ENCODE results near the gene ZNF366. TPM values are rescaled to one million over a fixed set of nuclear protein-coding genes. Genes with fewer than 3 reads are reported as not detected.
"Not testable (repeated sequence)": the region's sequence is repeated elsewhere in the genome, so short reads cannot be mapped to it uniquely, and the experiment has no call there.

Gene ZNF366
- total RNA-seq, 1 donor from 2014 or later: 13.8 TPM

DNA sequence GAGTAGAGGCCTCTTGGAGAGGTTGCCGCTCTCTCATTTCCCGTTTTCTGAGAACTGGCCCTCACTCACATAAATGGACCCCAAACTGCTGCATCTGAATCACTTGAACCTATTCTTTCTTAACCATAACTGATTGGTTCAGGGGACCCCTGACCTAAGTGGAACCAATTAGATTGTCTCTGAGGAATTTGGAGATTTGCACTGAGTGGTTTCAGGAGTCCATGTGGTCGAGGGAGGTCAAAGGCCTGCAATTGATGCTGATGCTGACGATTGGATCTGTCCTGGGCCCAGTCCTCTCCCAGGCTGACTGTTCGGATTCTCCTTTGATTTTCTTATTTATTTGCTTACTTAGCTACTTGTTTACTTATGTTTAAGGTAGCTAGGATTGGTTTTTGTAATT, 99.1 kb downstream of the ZNF366 start:
- no peak for DNase-seq (ENCODE audit: low spot score)

DNA sequence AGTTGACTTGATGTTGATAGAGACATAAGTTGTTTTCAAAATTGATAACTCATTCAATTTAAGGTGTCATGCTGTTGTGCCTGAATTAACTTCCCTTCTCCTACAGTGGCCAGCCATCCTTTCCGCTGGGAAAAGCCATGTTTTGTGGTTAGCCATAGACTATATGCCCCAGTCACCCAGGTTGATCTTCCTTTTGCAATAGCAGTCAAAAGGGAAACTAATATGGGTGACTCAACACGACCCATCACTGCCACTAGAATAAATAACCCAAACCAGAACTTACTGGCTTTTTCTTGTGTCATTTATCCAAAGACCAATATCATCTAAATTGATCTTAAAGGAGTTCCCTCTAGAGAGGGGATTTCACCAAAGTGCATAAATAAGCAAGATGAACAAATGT, 99.7 kb downstream of the ZNF366 start:
- DNase-seq (ENCODE audit: low spot score): no peak

DNA sequence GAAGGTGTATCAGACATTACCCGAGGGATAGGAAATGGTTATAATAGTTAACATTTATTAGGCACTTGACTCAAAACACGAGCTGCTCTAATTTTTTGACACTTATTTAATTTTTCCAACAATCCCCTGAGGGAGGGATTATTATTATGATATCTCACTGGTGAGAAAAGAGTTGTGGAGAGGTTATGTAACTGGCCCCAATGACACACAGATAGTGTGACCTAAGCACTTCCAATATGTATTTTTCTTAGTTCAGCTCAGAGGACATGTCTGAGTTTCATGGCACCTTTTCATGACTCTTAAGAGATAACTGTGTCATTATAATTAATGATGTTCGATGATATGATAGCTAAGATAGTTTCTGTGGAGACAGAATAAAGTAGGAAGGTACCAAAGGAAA, 100.1 kb downstream of the ZNF366 start:
- no peak for DNase-seq (ENCODE audit: low spot score)

DNA sequence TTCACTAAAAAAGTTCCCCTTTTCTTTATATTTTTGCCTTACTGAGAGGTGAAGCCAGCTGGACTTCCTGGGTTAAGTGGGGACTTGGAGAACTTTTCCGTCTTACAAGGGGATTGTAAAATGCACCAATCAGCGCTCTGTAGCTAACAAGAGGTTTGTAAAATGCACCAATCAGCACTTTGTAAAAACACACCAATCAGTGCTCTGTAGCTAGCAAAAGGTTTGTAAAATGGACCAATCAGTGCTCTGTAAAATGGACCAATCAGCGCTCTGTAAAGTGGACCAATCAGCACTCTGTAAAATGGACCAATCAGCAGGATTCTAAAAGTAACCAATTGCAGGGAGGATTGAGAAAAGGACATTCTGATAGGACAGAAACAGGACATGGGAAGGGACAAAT, 102.4 kb downstream of the ZNF366 start:
- DNase-seq (ENCODE audit: low spot score): not testable (repeated sequence)

DNA sequence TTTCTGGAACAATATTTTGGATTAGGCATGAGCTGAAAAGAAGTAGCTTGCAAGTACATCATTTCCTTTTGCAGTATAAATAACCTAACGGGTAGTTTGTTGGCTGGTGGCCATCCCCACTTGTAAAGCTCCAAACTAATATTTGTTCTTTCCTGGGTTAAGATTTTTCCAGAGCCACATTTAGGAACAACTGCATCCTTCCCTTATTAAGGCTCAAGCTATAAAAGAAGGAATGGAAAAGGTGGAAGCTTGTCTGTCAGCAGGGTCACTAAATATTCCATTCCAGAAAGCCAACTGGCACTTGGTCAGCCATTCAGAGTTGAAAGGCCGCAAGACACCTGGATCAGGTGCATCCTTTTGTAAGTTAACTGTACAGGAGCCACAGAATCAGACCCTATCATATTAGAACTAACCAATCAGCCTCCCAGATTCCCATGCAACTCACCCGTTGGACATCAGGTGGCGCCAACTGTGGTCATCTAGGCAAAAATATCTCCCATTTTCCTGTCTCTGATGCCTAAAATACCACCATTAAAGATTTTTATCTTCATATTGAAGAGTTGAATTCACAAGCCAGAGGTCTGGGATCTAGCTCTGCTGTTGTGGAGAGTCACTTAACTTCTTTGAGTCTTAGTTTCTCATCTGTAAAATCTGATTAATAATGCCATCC, 104.1 kb downstream of the ZNF366 start:
- DNase-seq (ENCODE audit: low spot score): no peak

DNA sequence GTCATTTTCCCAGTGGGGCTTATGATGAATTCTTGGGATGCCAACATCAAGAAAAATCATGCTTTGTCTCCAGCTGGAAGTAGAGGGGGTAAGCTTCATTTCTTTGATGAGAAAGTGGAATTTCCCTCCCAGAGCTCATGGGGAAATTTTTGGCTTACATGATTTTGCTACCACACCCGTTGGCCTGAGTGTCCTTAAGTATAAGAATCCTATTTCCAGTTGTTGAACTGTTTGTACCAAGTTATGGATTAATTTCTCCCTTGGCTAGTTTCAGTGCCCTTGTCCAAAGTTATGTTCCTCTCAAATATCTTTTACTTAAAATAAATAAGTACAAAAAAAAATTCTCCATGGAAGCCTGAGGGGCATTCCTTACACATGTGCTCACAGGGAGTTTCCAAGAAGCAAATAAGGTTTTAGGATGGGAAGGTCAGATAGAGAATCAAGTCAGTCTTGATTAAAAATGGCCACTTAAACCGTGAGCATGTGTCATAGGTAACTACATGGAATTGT, 104.8 kb downstream of the ZNF366 start:
- no peak for DNase-seq (ENCODE audit: low spot score)

DNA sequence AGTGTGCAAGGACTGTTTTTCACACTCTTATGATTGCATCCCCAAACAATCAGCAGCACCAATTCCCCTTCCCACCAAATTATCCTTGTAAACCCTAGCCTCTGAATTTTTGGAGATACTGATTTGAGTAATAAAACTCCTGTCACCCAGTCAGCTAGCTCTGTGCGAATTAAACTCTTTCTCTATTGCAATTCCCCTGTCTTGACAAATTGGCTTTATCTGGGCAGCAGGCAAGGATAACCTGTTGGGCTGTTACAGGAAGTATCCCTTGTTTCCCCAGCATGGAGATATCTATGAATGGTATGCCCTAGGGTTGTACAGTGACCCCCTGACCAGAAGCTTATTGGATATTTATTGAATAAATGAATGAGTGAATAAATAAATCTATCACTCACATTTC, 106.3 kb downstream of the ZNF366 start:
- no peak for DNase-seq (ENCODE audit: low spot score)

DNA sequence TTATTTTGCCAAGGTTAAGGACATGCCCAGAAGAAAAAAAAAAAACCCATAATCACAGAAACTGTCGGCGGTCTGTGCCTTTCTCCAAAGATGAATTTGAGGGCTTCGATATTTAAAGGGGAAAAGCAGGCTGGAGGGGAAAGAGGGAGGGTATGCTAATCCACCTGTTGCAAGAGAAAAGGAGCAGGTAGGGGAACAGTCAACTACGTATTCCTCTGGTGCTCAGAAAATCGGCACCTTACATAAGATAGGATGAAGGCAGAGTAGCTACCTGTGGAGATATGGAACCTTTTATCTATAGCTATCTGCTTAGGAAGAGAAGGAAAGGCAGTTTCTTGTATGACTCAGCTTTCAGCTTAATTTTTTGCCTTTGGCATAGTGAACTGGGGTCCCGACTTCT, 109.4 kb downstream of the ZNF366 start:
- DNase-seq (ENCODE audit: low spot score): no peak

DNA sequence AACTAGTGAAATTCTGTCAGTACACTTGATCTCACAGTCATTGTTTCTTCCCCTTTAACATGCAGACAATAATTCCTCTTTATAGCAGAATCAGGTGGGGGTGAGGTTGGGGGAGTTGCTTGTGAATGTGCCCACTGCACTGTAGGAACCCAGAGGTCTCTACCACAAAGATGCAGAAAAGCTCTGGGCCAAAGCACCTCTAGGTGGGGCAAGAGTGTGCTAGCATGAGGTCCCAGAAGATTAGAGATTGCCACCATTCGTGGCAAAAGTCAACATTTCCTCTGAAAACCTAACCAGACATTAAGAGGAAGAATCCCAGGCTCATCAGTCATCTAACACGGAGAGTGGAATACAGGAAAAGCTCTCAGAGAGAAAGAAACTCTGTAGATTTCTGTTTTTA, 112.5 kb downstream of the ZNF366 start:
- DNase-seq (ENCODE audit: low spot score): no peak

DNA sequence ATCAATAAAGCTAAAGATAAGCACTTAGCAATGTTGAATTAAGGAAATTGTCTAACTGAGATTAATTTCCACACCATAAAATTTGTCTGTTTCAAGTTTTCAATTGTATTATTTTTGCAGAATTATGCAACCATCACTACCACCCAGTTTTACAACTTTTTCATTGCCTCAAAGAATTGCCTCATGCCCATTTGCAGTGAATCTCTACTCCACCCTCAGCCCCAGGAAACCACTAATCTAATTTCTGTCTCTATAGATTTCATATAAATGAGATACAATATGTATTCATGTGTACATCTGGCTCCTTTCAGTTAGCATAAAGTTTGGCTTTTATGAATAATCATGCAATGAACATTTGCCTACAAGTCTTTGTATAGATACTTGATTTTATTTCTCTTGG, 114.2 kb downstream of the ZNF366 start:
- DNase-seq (ENCODE audit: low spot score): no peak

Other genes with a start within 250 kb of the ZNF366 start
- gene MRPS27, start 187.2 kb downstream of the ZNF366 start, total RNA-seq: 41.1 TPM
- gene PTCD2, start 187.0 kb downstream of the ZNF366 start, total RNA-seq: 7.6 TPM

Data from mesenteric fat pad (tissue), 1 donor.